Smooth muscle cell (in vitro differentiated cells): ENCODE data around the gene LRRC1. TPM values are rescaled to one million over a fixed set of nuclear protein-coding genes. Genes with fewer than 3 reads are reported as not detected.

Source experiments
- DNase-seq: peaks from one replicate; lab custom pipeline; 2025; ENCODE audit not compliant: unreplicated experiment; lab: John Stamatoyannopoulos, UW
- H2AFZ ChIP-seq: fragments of 200-600 bp; sonication (generic); 2 replicates; pipeline ENCODE4 v1.6.0; 2016; ENCODE audit warnings: antibody characterized with exemption, low read depth, mild to moderate bottlenecking
- H3F3A ChIP-seq: fragments of 200-600 bp; sonication (generic); 2 replicates; pipeline ENCODE4 v1.6.0; 2017; ENCODE audit warnings: antibody characterized with exemption, low read depth
- H3K27ac ChIP-seq: fragments of 200-600 bp; sonication (generic); 2 replicates; pipeline ENCODE4 v1.5.1; 2016; ENCODE audit warnings: low read depth, mild to moderate bottlenecking
- H3K27me3 ChIP-seq: fragments of 200-600 bp; sonication (generic); 2 replicates; pipeline ENCODE4 v1.6.1; 2016; ENCODE audit warnings: low read depth, mild to moderate bottlenecking
- H3K36me3 ChIP-seq: fragments of 200-600 bp; sonication (generic); 2 replicates; pipeline ENCODE4 v1.5.1; 2016; ENCODE audit warnings: low read depth
- H3K4me1 ChIP-seq: fragments of 200-600 bp; sonication (generic); 2 replicates; pipeline ENCODE4 v1.5.1; 2016; ENCODE audit warnings: low read depth
- H3K4me2 ChIP-seq: fragments of 200-600 bp; sonication (generic); 2 replicates; pipeline ENCODE4 v1.6.0; 2016; ENCODE audit warnings: mild to moderate bottlenecking
- H3K4me3 ChIP-seq: fragments of 200-600 bp; sonication (generic); 2 replicates; pipeline ENCODE4 v1.5.1; 2016; ENCODE audit warnings: mild to moderate bottlenecking
- H3K79me2 ChIP-seq: fragments of 200-600 bp; sonication (generic); 2 replicates; pipeline ENCODE4 v1.6.0; 2016; ENCODE audit warnings: low read depth, mild to moderate bottlenecking
- H3K9ac ChIP-seq: fragments of 200-600 bp; sonication (generic); 2 replicates; pipeline ENCODE4 v1.6.0; 2016; ENCODE audit warnings: low read depth
- H3K9me3 ChIP-seq: fragments of 200-600 bp; sonication (generic); replicated peaks from 2 replicates; pipeline ENCODE4 v1.5.1; 2016; ENCODE audit warnings: low read depth
- H4K20me1 ChIP-seq: fragments of 200-600 bp; sonication (generic); 2 replicates; pipeline ENCODE4 v1.6.0; 2016; ENCODE audit warnings: low read depth
- WGBS: methylation state at CpG from one replicate; pipeline ENCODE4 v1.1.7; 2016; ENCODE audit warnings: low lambda C conversion rate; 5-methylcytosine and 5-hydroxymethylcytosine counted together
- polyA plus RNA-seq: library from polyadenylated mRNA; unstranded; fragments of >200 nt; fragmentation: Nextera tagmentation; extraction: Ambion mirVana; gene quantifications from 2 replicates; pipeline ENCODE4 v1.2.1, GENCODE V29; 2016
- total RNA-seq: library from RNA; depleted of rRNA; stranded (reverse); fragments of >200 nt; gene quantifications from 2 replicates; pipeline ENCODE4 v1.2.3, GENCODE V29; 2014
- TF ChIP-seq, protein P1 (sequence below): fragments of 200-600 bp; sonication (generic); IDR thresholded peaks from 2 replicates; pipeline ENCODE4 v1.5.1; 2017; ENCODE audit warnings: borderline replicate concordance, mild to moderate bottlenecking, antibody characterized with exemption; ENCODE audit not compliant: insufficient read depth, poor library complexity, severe bottlenecking

LRRC1 gene
- total and polyA plus RNA-seq, 2 experiments from 2014 or later, result 11.8 to 19.9 TPM

DNA sequence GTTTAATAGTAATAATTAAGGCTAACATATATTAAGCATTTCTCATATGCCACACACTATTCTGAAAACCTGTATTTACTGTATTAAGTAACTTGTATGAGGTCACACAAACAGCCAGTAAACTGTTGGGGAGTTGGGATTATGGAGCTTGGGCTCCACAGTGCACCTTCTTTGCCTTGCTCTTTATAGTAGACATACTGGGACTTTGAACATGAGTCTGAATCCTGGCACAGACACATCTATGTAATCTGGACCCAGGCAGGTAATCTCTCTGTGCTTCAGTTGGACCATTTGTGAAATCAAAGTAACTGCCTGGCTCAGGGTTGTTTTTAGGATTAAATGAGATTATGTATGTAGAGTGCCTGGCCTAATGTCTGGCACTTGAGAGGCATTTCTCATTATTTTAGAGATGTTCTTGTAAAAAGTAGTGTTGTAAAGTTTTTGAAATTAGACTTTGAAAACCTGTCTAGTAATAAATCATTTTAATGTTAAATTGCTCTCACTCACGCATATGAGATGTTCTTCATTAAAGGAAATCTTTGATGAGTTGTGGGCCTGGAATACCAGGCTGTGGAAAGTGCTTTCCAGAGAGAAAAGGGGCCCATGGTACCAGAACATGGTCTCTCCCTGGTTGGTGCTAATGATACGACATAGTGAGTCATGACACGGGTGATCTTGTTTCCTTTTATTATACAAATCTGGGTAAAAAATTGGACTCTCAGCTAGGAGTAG, 34.3 kb downstream of the LRRC1 start:
- no peak for DNase-seq
- no peak overlapping the region for H3K4me3 ChIP-seq
- H3K4me2 ChIP-seq, result no peak overlapping the region
- peaks cover 42% of the 10 kb centered on the region for H4K20me1 ChIP-seq
- H3K36me3 ChIP-seq, result no peaks in the 10 kb centered on the region
- TF ChIP-seq, protein P1, sequence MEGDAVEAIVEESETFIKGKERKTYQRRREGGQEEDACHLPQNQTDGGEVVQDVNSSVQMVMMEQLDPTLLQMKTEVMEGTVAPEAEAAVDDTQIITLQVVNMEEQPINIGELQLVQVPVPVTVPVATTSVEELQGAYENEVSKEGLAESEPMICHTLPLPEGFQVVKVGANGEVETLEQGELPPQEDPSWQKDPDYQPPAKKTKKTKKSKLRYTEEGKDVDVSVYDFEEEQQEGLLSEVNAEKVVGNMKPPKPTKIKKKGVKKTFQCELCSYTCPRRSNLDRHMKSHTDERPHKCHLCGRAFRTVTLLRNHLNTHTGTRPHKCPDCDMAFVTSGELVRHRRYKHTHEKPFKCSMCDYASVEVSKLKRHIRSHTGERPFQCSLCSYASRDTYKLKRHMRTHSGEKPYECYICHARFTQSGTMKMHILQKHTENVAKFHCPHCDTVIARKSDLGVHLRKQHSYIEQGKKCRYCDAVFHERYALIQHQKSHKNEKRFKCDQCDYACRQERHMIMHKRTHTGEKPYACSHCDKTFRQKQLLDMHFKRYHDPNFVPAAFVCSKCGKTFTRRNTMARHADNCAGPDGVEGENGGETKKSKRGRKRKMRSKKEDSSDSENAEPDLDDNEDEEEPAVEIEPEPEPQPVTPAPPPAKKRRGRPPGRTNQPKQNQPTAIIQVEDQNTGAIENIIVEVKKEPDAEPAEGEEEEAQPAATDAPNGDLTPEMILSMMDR, result no peak
- H3F3A ChIP-seq, result peaks cover 11% of the 10 kb centered on the region
- H2AFZ ChIP-seq, result no peak overlapping the region
- no peaks in the 10 kb centered on the region for H3K27me3 ChIP-seq
- H3K4me1 ChIP-seq, result peaks cover 20% of the 10 kb centered on the region
- WGBS, result 63% methylated on average over 3 of the region's 3 CpGs
- no peaks in the 10 kb centered on the region for H3K9me3 ChIP-seq
- H3K27ac ChIP-seq, result peak overlapping the region; percentile 58
- H3K9ac ChIP-seq, result no peak overlapping the region
- peaks cover 63% of the 10 kb centered on the region for H3K79me2 ChIP-seq

DNA sequence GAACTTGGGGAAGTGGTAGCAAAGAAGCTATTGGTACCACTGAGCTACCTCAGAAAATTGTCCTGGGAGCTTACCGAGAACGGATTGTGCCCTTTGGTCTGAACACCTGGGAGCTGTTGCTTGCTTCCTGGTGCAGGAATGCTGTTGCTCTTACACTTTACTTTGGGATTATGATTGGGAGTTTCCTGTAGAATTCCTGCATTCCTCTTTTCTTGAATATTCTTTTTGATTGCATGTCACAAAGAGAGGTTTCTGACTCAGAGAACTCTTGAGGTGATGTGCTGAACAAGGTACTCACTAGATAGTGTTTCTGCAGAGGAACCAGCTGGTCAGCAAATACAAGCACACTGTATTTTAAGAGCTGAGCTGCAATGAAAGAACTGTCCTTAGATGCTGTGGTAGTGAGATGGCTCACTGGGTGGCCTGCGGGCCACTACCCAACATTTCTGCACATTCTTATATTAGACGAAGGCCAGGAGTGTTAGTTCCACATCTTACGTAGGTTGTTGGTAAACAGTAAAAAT, 35.0 kb downstream of the LRRC1 start:
- Histone ChIP-seq H3K27ac (peak overlapping the region; percentile 58), H3F3A (peaks cover 14% of the 10 kb centered on the region), H2AFZ (no peak overlapping the region), H3K36me3 (no peaks in the 10 kb centered on the region), H3K79me2 (peaks cover 61% of the 10 kb centered on the region), H3K9me3 (no peaks in the 10 kb centered on the region), H3K4me3 (no peak overlapping the region), H3K27me3 (no peaks in the 10 kb centered on the region), H3K4me2 (no peak overlapping the region), H3K4me1 (peaks cover 24% of the 10 kb centered on the region), H4K20me1 (peaks cover 42% of the 10 kb centered on the region), H3K9ac (no peak overlapping the region)
- TF ChIP-seq, protein P1, result no peak
- WGBS, result 72% methylated on average over 5 of the region's 5 CpGs
- no peak for DNase-seq

DNA sequence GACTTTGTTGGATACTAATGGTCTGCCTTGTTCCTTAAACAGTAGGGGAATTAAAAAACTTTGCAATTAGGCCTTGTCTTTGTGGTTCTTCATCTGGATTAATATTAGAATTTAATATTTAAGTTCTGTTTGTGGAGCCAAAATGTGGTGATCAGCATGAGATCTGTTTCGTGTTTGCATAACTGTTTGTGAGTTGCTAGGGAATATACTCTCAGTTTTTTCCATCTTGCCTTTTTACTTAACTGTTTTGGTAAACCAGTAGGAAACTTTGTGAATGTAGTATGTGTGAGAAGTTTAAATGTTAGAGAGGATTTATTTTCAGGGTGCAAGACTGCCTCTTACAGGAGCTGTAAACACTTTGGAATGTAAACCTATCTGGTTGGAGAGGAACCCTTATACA, 35.6 kb downstream of the LRRC1 start:
- Histone ChIP-seq H3F3A (peaks cover 14% of the 10 kb centered on the region), H3K4me3 (no peak overlapping the region), H3K4me2 (no peak overlapping the region), H3K9ac (no peak overlapping the region), H3K79me2 (peaks cover 61% of the 10 kb centered on the region), H2AFZ (no peak overlapping the region), H4K20me1 (peaks cover 36% of the 10 kb centered on the region), H3K36me3 (no peaks in the 10 kb centered on the region), H3K27me3 (no peaks in the 10 kb centered on the region), H3K27ac (peak overlapping the region; percentile 58), H3K9me3 (no peaks in the 10 kb centered on the region), H3K4me1 (peaks cover 24% of the 10 kb centered on the region)
- 83% methylated on average over 1 of the region's 1 CpG for WGBS
- TF ChIP-seq, protein P1, result no peak
- DNase-seq, result no peak
